Loucy (cell line): ENCODE measurements around the gene CAMK1D.

Source experiments
- H2AFZ ChIP-seq: fragments of 200-600 bp; sonication (generic); 2 replicates; pipeline ENCODE4 v1.6.0; 2016; ENCODE audit warnings: antibody characterized with exemption, mild to moderate bottlenecking, low read length, moderate library complexity
- H3F3A ChIP-seq: fragments of 200-600 bp; 2 replicates; pipeline ENCODE4 v1.6.0; 2016; ENCODE audit warnings: antibody characterized with exemption, low read depth, mild to moderate bottlenecking
- H3K27me3 ChIP-seq: fragments of 200-600 bp; sonication (generic); 2 replicates; pipeline ENCODE4 v1.6.1; 2014; ENCODE audit warnings: low read length, mild to moderate bottlenecking; ENCODE audit not compliant: insufficient read depth, poor library complexity, severe bottlenecking
- H3K36me3 ChIP-seq: fragments of 200-600 bp; sonication (generic); 2 replicates; pipeline ENCODE4 v1.6.1; 2016; ENCODE audit warnings: low read length; ENCODE audit not compliant: insufficient read depth
- H3K4me1 ChIP-seq: fragments of 200-600 bp; sonication (generic); 2 replicates; pipeline ENCODE4 v1.5.1; 2014; ENCODE audit warnings: low read length, mild to moderate bottlenecking; ENCODE audit not compliant: insufficient read depth, poor library complexity, severe bottlenecking
- H3K4me2 ChIP-seq: fragments of 200-600 bp; sonication (generic); 2 replicates; pipeline ENCODE4 v1.6.0; 2014; ENCODE audit warnings: antibody characterized with exemption, low read length, low read depth, mild to moderate bottlenecking; ENCODE audit not compliant: poor library complexity, severe bottlenecking
- H3K4me3 ChIP-seq: fragments of 200-600 bp; sonication (generic); 2 replicates; pipeline ENCODE4 v1.5.1; 2014; ENCODE audit warnings: low read length, mild to moderate bottlenecking, mixed read lengths; ENCODE audit not compliant: poor library complexity, severe bottlenecking
- H3K79me2 ChIP-seq: fragments of 200-600 bp; sonication (generic); 2 replicates; pipeline ENCODE4 v1.6.1; 2014; ENCODE audit warnings: low read length; ENCODE audit not compliant: insufficient read depth
- H3K9ac ChIP-seq: fragments of 200-600 bp; sonication (generic); 2 replicates; pipeline ENCODE4 v1.6.0; 2014; ENCODE audit warnings: mild to moderate bottlenecking, low read depth, low read length, moderate library complexity; ENCODE audit not compliant: poor library complexity, severe bottlenecking
- H3K9me2 ChIP-seq: fragments of 200-600 bp; sonication (generic); replicated peaks from 2 replicates; pipeline ENCODE4 v1.6.1; 2016; ENCODE audit warnings: low read depth, low read length, mixed read lengths
- H3K9me3 ChIP-seq: fragments of 200-600 bp; sonication (generic); 2 replicates; pipeline ENCODE4 v1.6.1; 2014; ENCODE audit warnings: mild to moderate bottlenecking, antibody characterized with exemption, low read length, low read depth; ENCODE audit not compliant: insufficient read depth
- H4K20me1 ChIP-seq: fragments of 200-600 bp; sonication (generic); 2 replicates; pipeline ENCODE4 v1.6.0; 2014; ENCODE audit warnings: antibody characterized with exemption, low read length, mild to moderate bottlenecking; ENCODE audit not compliant: insufficient read depth, poor library complexity, severe bottlenecking
- CTCF ChIP-seq: fragments of 200-600 bp; sonication (generic); conservative IDR thresholded peaks from 2 replicates; pipeline ENCODE4 v1.5.1; 2014; ENCODE audit warnings: mild to moderate bottlenecking, antibody characterized with exemption, low read length
- EZH2phosphoT487 ChIP-seq: fragments of 200-600 bp; IDR thresholded peaks from 2 replicates; pipeline ENCODE4 v1.6.1; 2018; ENCODE audit warnings: antibody characterized with exemption, mild to moderate bottlenecking, moderate library complexity, borderline replicate concordance

CAMK1D gene

GRCh38 chr10:12697764-12698163 lies 348.4 kb downstream of the CAMK1D start:
- Histone ChIP-seq H3K9ac (no peak overlapping the region), H3K9me2 (no peaks in the 10 kb centered on the region), H3K36me3 (no peaks in the 10 kb centered on the region), H3K4me3 (no peak overlapping the region), H4K20me1 (no peaks in the 10 kb centered on the region), H3K4me2 (no peak overlapping the region), H2AFZ (no peak overlapping the region), H3K9me3 (no peaks in the 10 kb centered on the region; the same call in 1 of the 2 replicates), H3K79me2 (no peaks in the 10 kb centered on the region), H3F3A (no peaks in the 10 kb centered on the region), H3K4me1 (no peaks in the 10 kb centered on the region), H3K27me3 (no peaks in the 10 kb centered on the region)
- TF ChIP-seq CTCF (no peak), EZH2phosphoT487 (no peak)

GRCh38 chr10:12699258-12699700 lies 349.9 kb downstream of the CAMK1D start:
- no peak for TF ChIP-seq CTCF
- no peak for TF ChIP-seq EZH2phosphoT487
- H4K20me1 ChIP-seq: no peaks in the 10 kb centered on the region
- no peak overlapping the region for H2AFZ ChIP-seq
- no peaks in the 10 kb centered on the region for H3K4me1 ChIP-seq
- no peaks in the 10 kb centered on the region for H3K79me2 ChIP-seq
- no peaks in the 10 kb centered on the region for H3K27me3 ChIP-seq
- H3K9me3 ChIP-seq: no peaks in the 10 kb centered on the region; the same call in 1 of the 2 replicates
- H3K9ac ChIP-seq: no peak overlapping the region
- H3K4me3 ChIP-seq: no peak overlapping the region
- no peak overlapping the region for H3K4me2 ChIP-seq
- no peaks in the 10 kb centered on the region for H3K9me2 ChIP-seq
- no peaks in the 10 kb centered on the region for H3F3A ChIP-seq
- no peaks in the 10 kb centered on the region for H3K36me3 ChIP-seq

- H3K79me2 ChIP-seq: no peaks in the 10 kb centered on the region
- TF ChIP-seq CTCF: no peak
- no peak for TF ChIP-seq EZH2phosphoT487
These were observed 350.6 kb downstream of the CAMK1D start for GRCh38 chr10:12699781-12700556.

More at GRCh38 chr10:12699781-12700556, 350.6 kb downstream of the CAMK1D start:
- Histone ChIP-seq H4K20me1 (no peaks in the 10 kb centered on the region), H3K9me2 (no peaks in the 10 kb centered on the region), H3K4me2 (no peak overlapping the region), H3K4me3 (no peak overlapping the region), H3F3A (no peaks in the 10 kb centered on the region), H2AFZ (no peak overlapping the region), H3K36me3 (no peaks in the 10 kb centered on the region), H3K9me3 (no peaks in the 10 kb centered on the region; the same call in 1 of the 2 replicates), H3K27me3 (no peaks in the 10 kb centered on the region), H3K4me1 (no peaks in the 10 kb centered on the region), H3K9ac (no peak overlapping the region)
